GDM1 (cell line): ENCODE data around the gene SNX14.
"Not testable (repeated sequence)": the region's sequence is repeated elsewhere in the genome, so short reads cannot be mapped to it uniquely, and the experiment has no call there.

ENCODE experiments used
- DNase-seq: peaks from one replicate; lab custom pipeline; 2025; lab: John Stamatoyannopoulos, UW

Gene SNX14

GRCh38 chr6:85593438-85594196 lies at the start of gene SNX14:
Gene SNX14, minus strand, starts transcription at chr6:85593858. Its CDS starts 140 bp downstream, at chr6:85593718.
- peak; percentile 89 for DNase-seq

DNA sequence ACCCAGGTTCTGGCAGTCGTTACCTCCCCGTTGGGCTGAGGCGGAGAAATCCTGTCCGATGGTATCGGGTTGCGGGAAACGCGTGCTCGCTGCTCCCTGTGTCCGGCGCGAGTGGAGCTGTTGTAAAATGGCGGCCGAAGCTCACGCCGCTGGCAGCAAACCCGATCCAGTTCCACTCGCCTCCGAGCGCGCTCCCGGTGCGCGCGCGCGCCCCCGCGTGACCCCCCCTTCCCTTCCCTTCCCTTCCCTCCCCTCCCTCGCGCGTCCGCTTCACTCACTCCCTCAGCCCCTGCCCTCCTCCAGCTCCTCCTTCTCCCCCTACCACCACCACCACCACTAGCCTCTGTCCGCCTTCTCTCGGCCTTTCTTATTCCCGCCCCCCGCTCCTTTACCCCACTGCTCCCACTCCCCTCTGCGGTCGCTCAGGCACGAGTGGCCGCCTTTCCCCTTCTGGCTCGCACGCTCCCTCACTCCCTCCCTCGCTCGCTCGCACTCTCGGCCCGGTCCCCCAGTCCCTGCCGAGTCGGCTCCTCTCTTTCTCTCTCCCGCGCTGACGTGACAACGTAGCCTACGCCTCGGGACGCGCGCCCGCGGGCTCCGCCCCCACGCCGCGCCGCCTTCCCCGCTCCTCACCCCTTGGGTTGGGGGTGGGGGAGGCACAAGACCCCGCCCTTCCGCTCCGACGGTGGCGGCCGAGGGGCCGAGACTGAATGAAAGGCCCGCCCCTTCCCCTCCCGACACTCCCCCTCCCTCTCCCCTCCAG lies 49.3 kb upstream of the SNX14 start, which contains the start of gene SYNCRIP:
Gene SYNCRIP (minus strand): TSS at position 113 of the 763 bp plus-strand sequence. CDS start 1,447 bp downstream, outside the sequence.
- DNase-seq = peak; percentile 99

GRCh38 chr6:85641897-85642773 lies 48.5 kb upstream of the SNX14 start:
- DNase-seq = peak; percentile 54

- DNase-seq = no peak
These were observed 47.9 kb upstream of the SNX14 start for GRCh38 chr6:85641522-85641896.

DNA sequence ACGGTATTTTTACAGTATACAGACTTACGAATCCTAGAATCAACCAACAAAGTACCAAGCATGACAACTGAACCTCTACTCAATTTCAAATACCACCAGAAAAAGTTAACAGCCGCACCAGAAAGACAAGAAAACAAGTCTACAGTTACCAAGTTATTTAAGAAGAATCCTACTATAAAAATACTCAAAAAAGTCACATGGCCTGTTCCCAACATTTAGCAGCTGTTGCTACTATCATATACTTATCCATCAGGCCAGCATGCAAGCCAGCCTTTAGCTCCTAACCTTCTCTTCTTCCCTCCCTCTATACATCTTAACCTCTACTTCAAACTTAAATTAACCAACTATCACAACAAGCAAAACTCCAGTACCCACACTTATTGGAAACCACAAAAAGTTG lies 47.2 kb upstream of the SNX14 start:
- DNase-seq = no peak

GRCh38 chr6:85637579-85637978 lies 43.9 kb upstream of the SNX14 start:
- DNase-seq = no peak

- no peak for DNase-seq
These were observed 38.7 kb upstream of the SNX14 start for GRCh38 chr6:85632164-85632942.

DNA sequence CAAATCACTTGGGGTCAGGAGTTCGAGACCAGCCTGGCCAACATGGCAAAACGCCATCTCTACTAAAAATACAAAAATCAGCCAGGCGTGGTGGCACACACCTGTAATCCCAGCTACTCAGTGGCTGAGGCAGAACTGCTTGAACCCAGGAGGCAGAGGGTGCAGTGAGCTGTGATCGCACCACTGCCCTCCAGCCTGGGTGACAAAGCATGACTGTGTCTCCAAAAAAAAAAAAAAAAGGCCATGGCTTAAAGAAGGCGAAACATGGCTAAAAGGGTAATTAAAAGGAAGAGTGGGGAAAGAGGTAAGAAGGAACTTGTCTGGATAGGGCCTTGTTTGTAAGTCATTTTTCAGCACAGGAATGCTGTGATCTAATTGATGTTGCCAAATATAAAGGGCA lies 37.5 kb upstream of the SNX14 start:
- DNase-seq = not testable (repeated sequence)

DNA sequence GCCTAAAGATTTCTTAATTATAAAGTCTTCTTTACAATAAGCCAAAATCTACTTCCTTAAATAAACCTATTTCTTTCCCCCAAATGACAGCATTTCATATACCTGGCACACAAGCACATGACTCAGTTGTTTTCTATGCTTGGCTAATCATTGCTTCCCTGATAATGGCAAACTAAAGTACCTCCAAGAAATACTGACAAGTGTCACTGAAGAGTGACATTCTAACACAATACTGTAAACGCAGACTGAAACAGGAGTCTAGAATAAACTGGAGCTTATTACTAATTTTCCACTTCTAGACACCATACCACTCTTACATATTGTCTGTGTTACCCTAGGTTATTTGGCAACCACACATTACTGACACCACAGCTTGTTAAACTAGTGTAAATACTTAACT lies 34.7 kb upstream of the SNX14 start:
- no peak for DNase-seq

DNA sequence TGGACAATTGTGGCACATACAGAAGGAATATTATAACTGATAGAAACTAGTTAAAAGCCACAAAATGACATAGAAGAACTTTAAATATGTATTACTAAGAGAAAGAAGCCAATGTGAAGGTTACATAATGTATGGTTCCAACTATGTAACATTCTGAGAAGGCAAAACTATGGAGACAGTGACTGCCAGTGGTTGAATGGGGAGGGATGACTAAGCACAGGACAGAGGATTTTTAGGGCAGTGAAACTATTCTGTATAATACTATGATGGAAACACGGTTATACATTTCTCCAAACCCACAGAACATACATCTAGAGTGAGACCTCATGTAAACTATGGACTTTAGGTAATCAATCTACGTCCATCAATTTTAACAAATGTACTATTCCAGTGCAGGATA lies 26.6 kb upstream of the SNX14 start:
- DNase-seq = no peak

- DNase-seq = no peak
These were observed 21.1 kb upstream of the SNX14 start for GRCh38 chr6:85614780-85615179.

- no peak for DNase-seq
These were observed 19.2 kb upstream of the SNX14 start for GRCh38 chr6:85612690-85613474.

- DNase-seq = no peak
These were observed 16.7 kb upstream of the SNX14 start for GRCh38 chr6:85610182-85610895.

DNA sequence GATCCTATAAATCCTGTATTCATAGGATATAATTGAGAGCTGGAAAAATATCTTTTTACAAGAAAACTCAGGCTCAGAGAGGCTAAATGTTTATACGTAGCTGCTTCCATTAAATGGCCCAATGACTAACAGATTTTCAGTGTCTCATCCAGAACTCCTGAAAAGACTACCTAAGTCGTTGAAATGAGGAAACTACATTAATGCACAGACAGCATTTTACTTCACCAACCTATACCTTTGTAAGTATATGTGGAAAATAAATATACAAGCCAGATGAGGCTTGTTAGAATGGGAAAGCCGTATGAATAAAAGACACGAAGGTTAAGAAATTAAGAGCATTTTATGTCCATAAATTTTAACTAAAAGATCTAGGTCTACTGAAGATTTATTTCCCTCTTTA lies 8.4 kb upstream of the SNX14 start:
- no peak for DNase-seq

- DNase-seq = no peak
These were observed 7.2 kb upstream of the SNX14 start for GRCh38 chr6:85600713-85601313.

- no peak for DNase-seq
These were observed 706 bp upstream of the SNX14 start for GRCh38 chr6:85594197-85594930.

GRCh38 chr6:85592033-85592432 lies 1.6 kb downstream of the SNX14 start:
- DNase-seq = no peak

DNA sequence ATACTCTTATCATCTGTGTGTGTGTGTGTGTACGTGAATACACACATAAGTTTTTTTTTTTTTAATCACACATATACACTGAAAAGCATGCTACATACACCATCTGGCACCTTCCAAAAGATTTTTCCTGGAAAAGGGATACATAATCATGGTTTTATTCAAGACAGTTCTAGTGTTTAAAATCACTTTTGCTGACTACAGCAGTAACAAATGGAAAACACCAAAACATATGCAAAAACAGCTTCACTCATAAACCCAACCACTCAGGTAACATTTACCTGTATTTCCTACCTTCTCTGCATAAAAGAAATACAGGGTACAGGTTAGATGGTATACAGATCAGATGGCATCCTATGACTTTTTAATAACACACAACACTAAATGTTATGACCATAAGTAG lies 2.5 kb downstream of the SNX14 start:
- no peak for DNase-seq

DNA sequence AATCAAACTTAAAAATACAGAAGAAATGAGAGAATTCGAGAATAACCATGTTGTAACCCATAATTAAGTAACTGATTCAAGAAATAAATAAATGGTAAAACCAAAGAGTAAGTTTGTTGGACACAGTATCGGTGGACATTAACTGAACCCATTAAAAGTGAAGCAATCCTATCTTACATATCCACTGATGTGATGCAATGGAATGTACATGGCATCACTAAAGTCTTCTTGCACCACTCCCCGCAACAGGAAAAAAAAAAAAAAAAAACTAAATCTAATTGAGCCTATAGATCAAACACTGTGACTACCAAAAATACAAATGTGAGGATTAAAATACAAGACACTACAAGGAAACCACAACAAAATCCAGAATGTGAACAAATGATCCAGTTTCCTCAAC lies 7.9 kb downstream of the SNX14 start:
- no peak for DNase-seq
